GM11168 (cell line): Measurements from ENCODE around the gene RB1.

Experiments
- in situ Hi-C: fragments of 300-500 bp; cut with MboI; formaldehyde crosslinking; loops from one replicate; pipeline ENCODE4 v1.12.0; 2022; ENCODE audit warnings: low sequenced_read_pairs; ENCODE audit not compliant: unreplicated experiment

The RB1 gene

DNA sequence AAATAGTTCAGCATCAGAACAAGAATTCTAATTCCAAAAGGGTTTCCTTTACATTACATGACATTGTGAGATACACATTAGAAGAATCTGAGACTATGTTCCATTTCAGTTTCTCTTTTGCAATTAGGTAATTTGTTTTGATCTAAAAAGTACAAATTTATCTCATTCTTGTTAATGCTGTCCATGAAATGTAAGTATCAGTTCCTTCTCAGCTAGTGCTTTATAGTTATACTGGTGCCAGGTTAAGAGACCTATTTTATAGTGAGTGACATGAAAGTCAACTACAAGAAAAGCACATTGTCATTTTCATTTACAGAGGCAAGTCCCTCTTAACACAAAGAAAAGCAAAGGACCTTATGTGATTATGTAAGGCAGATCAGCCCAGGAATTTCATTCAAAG is 185.4 kb downstream of the RB1 start:
- in situ Hi-C loops = no loop called here

DNA sequence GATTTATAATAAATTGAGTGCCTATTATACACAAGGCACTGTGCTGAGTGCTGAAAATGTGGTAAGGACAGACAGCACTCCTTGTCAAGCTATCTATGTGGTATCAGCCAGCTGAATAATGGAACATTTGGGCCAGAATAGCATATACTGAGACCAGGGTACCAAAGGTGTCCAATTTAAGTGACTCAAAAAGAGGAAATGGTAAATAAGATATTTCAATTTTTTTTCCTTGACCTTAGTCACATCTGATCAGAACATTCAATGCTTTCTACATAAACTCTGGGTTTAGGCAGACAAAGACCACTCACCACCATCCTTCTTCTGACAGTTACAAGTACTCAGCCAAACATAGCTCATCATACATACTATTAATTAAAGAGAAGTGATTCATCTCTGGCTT is 186.1 kb downstream of the RB1 start:
- in situ Hi-C loops = no loop called here

DNA sequence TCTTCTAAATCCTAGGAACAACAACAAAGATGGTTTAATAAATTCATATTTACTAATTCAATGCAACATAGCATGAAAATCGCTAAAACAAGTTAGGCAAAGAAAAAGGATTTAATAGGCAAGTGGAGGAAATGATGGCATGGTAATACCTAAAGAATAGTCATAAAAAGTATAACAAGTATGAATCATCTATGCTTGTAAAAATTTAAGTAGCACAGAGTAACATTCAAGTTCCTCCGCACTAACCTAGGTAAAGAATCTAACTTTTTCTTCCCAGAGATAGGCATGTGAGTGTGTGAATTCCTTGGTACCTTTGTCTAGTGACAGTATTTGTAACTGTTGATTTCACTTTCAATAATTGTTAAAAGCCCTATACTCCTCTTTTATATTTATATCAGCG is 186.7 kb downstream of the RB1 start:
- in situ Hi-C loops = no loop called here

DNA sequence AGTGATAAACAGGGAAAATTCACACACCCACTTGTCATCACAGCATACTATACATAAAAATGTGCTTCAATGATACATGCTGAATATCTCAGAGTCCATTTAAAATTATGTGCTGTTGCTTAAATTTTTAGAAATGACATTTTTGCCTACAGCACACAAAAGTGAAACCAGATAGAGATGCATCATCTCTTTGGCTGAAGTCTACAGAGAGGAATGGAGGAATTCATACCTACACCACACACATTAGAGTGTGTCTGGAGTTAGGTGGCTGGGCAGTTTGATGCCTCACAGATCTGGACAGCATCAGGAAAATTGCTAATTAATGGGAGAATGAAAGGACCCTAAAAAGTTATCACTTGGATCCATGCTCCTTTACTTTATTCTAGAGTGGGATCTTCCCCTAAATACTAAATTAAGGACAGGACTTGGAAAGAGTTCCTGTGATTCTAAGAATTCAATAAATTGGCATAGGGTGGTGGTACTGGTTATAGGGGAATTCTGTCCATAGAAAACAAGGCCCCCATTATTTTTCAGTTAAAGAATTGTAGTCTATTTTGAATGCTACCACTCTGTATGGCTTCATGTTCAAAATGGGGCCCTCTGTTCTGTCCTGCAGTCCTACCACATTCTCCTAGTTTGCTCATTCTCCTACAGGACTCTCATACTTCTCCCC is 188.0 kb downstream of the RB1 start:
- in situ Hi-C loops = no loop called here

DNA sequence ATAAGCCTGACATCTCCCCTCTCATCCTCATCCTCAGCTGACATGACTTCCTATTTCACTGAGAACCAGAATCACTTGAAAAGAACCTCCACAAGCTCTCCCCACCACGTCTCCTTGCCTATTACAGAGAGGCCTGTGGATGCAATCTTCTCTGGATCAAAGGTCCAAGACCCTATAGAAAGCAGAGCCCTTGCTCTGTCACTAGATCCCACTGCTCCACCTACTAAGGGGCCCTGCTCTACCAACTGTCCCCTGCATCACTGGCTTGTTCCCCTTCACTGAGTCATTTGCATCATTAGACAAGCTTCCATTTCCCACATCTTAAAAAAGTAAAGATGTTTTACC is 188.5 kb downstream of the RB1 start:
- in situ Hi-C loops = no loop called here

DNA sequence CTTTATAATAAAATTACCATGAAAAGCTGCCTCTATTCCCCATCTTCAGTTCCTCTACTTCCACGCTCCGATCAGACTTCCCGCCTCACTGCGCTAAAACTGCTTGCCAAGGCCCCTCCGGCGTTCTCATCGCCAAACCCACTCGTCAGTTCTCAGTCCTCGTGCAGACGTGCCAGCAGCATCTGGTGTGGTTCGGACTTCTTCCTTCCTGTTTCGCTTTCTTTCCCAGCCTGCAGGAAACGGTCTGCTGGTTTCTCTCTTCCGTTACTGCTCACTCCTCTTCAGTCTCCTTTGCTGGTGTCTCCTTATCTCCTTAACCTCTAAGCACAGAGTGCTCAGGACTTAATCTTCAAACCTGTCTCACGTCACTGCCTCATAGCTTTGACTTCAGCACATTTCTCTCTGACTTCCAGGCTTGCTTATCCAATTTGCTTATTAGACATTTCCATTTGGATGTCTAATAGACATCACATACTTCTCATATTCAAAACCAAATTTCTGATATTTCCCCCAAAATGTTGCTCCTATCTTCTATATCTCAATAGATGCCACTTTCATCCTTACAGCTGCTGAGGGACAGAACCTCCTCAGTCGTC is 189.0 kb downstream of the RB1 start:
- in situ Hi-C loops = no loop called here

DNA sequence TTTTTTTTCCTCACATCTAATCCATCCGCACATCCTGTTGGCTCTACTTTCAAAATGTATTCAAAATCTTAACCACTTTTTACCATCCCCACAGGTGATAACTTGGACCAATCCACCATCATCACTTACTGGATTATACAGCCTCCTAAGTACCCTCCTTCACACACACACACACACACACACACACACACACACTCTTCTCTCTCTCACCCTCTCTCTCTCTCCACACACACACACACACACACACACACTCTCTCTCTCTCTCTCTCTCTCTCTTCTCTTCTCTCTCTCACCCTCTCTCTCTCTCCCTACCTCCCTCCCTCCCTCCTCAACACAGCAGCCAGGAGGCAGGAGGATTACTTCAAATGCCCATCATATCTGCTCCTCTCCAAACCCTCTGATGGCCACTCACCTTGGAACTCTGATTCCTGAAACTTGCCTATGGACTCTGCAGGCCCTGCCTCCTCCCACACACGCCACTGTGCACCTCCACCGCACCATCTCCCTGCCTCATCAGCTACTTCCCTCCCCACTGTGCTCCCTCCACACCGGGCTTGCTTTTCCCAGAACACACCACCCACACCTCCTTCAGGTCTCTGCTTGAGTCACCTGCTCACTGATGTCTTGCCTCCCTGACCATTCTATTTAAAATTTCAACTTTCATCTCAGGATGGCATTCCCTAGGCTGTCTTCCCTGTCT is 189.7 kb downstream of the RB1 start:
- in situ Hi-C loops = no loop called here

DNA sequence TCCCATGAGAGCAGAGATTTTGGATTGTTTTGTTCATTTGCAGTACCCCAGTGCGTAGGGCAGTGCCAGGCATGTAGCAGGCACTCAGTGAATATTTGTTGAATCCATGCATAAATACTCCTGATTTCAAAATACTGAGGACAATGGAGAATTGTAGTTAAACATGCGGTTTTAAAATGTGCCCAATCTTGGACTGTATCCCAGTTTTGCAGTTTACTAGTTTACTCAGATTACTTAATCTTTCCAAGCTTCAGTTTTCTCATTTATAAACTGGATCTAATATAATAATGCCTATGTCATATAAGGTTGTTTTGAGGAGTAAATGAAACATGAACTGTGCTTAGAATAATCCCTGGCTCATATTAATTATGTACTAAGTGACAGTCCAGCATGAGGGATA is 190.3 kb downstream of the RB1 start:
- in situ Hi-C loops = no loop called here

DNA sequence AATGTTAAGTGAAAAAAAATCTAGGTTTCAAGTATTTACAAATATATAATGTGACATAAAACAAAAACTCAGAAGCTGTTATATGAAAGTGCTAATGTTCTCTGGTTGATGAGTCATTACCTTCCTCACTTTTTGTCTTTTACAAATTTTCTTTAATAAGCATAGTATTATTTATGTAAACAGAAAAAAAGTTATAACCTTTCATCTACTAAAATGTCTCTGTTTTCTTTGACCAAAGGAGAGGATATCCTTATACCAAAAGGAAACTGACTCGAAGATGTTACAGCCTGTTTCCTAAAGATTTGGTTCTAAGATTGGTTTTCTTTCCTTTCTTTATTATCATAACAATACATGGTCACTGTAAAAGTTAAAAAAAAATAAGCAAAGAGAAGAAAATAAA is 191.3 kb downstream of the RB1 start:
- in situ Hi-C loops = no loop called here

DNA sequence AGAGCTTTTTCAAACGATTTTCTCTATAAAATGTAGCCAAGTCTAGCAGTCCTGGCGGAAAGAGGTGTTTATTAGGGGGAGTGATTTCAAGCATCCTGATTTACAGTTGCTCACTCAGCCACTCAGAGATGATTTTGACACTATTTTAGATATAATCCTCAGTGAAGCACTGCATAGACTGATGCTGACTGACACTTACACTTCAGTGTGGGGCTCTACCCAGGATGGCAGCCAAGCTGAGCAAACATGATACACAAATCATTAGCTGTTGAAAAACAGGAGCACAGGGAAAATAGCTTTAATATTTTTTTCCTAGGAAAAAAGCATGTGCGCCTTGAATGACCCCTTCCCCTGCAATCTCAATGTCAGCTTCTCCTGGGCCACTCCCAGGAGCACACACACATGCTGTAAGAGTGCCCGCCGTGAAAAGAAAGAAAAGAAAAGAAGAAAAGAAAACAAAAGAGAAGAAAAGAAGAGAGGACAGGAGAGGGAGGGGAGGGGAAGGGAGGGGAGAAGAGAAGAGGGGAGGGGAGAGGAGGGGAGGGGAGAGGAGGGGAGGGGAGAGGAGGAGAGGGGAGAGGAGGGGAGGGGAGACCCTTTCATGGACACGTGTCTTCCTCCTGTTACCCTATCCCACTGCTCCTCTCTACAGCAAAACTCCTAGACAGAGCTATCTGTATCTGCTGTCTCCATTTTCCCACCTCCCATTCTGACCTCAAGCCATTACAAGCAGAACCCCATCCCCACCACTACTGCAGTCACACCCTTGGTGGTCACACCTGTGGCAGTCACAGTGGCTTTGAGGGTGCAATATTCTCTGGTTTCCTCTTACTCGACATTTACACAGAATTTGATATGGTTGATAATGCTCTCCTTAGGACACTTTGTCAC is 193.0 kb downstream of the RB1 start:
- in situ Hi-C loops = no loop called here

DNA sequence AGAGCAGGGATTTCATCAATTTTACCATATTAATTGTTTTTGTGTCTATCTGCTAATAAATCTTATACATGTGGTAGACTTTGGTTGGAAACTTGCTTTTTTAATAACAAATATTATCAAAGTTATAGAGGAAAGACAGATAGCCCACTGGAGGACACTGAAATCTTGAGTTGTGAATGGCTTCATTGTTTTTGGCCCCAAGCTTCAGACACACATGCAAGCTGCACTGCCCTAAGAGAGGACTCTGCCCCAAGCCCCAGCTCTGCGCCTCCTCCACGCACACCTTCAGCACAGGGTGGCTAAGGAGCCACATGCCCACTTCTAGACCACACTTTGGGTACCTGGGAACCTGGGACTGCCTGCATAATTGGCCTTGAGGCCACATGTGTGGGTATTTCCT is 194.1 kb downstream of the RB1 start:
- in situ Hi-C loops = no loop called here

DNA sequence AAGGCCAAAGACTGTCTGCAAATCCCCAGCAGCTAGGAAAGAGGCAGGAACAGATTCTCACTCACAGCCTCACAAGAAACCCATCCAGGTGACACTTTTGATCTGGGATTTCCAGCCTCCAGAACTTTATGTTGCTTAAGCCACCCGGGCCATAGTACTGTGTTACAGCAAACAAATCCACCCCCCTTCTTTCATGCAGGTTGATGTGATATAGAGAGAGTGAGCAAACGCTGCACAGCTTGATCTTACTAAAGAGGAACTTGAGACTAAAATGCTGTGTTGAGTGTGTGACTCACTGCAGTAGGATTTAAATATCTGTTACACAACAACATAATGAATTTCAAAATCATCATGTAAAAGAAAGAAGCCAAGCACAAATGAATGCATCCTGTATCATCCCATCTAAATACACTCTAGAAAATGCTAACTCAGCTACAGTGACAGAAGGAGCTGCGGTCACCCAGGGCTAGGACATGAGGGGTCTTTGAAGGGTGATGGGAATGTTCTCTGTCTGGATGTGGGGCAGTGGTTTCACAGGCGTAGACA is 197.2 kb downstream of the RB1 start:
- in situ Hi-C loops = loop anchor here (5.0 kb wide), 1 partner anchor 77 kb away; no protein-coding TSS in a partner anchor

DNA sequence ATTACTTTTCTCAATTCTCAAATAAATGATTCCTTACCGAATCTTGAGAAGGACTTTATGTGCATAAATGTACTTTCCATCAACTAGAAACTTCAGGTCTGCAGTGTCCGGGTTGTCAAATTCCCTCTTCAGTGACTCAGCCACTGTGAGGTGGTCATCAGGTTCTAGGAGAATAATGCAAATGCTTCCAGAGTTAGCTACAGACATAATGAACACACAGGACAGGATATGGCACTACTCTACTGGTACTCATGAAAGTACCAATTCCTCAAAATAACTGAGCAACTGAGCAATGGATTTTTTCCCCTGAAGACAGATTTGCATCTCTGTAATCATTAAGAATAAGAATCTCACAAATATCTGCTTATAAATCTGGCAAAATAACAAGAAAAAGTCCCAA is 198.2 kb downstream of the RB1 start:
- in situ Hi-C loops = loop anchor here (5.0 kb wide), 1 partner anchor 76 kb away; no protein-coding TSS in a partner anchor

DNA sequence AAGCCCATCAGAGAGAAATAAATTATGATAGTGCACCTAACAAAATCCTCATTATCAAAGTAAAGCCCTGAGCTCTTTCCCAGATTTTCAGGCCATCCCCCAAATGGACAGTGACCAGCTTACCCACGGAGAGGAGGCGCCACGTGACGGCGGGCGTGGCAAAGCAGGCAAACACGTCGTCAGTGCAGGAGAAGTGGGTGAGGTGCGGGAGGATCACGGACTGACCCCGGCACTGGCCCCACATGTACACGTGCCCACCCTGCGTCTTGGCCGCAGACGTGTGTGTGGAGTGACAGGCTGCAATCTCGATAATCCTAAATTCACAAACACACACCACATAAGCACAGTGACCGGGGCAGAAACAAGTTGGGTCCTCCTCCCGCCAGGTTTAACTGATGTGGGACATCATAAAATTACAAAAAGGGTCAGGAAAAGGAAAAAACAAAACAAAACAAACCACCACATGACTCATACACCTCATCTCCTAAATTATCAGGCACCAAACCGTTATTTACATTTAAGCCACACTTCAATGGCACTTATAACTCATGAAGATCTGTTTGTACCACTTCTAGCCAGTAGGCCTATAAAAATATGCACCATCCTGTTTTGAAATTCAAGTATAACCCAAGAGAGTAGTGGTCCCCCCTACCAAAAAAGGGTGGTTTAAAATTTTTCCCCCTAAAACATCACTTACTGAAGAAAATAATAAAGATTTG is 199.2 kb downstream of the RB1 start:
- in situ Hi-C loops = loop anchor here (5.0 kb wide), 1 partner anchor 75 kb away; no protein-coding TSS in a partner anchor

DNA sequence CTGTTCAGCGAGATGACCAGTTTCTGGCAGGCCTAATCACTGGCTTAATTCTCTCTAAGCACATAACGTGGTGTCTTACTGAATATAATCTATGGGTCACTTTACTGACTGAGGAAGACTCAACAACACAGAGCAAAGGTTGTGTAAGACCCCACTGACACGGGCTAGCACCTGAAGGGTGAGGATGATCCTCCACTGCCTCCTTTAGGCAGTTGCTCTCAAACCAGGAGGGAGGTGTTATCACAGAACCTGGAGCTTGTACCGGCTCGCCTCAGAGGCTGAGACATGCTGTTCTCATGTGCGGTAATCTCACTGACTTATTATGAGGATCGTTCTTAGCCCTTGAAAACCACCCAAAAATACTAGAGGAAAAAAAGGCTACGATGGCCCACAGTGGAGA is 201.1 kb downstream of the RB1 start:
- in situ Hi-C loops = loop anchor here (5.0 kb wide), 1 partner anchor 73 kb away; no protein-coding TSS in a partner anchor

DNA sequence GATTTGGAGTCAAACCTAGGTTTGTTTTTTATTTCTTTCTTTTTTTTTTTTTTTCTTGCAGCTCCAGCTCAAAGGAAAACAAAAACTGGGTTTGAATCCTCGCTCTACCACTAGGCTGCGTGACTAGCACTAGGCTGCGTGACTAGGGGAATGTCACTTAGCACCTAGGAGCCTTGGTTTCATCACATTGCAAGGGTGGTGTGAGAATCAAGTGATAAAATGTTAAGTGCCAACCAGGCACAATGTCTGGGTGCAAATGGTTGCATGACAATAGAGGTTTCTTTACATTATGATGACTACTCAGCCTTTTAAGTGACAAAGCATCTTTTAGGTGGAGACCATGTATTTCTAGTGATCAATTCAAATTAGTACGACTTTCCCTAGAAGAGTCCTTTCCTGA is 201.5 kb downstream of the RB1 start:
- in situ Hi-C loops = no loop called here

DNA sequence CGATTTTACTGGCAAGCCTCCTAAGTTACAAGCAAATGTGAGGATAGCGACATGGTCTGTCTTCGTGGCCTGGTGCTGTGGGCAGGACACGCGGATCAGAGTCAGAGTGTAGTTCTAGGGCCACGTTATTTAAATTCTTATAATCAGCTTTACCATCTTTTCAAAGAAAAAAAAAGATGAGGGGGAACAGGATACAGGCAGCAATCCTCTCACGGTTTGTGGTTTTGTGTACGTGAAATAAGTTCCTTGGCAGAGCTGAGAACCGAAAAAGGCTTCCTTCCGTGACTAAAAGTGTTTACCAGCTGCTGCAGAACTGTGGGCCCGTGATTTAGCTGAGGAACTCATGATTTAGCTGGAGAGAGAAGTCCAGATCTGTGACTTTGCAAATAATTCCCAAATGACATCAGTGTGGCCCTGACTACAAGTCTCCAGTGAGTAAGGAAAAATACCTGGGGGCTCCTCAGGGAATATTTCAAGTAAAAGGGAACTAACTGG is 202.1 kb downstream of the RB1 start:
- in situ Hi-C loops = no loop called here

DNA sequence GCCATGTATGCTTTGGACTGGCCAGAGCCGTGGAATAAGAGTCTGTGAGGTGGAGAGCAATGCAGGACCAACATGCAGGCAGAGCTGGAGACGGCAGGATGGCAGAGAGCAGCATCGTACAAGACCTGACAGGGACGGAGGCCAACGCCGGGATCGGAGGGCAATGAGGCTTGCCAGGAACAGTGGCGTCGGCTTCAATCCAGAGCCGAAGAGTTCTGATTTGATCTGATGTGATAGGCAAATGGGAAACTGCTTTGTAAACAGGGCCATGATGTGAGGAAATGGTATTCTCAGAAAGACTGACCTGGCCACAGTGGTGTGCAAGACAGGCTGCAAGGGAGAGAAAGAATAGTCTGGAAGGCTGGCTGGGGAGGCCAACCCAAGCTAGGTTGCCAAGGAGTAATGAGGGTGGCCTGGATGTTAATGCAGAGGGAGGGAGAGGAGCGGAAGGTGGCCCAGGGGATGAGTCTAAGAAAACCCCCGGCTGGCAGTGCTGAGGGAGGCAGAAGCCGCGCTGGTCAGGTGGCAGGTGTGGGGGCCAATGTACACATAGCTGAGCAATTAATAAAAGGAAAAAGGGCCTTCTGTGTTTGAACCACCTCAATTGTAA is 202.6 kb downstream of the RB1 start:
- in situ Hi-C loops = no loop called here

DNA sequence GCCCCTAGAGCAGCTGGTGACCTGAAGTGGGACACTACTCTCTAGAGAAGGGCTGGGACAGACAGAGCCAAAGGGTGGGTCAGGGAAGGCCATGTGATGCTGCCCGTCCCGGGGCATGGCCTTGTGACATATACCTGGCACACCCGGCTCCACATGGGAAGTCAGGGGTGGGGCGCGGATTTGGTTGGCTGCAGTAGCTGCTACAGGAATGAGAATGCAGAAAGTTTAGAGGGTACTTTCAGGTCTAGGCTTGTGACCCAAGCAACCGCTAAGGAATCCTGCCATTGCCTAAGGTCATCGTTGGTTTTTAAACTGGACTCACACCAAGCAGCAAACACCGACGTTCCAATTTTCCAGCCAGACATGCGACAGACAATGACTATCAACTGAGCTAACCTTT is 203.5 kb downstream of the RB1 start:
- in situ Hi-C loops = no loop called here
